ENCODE measurements around the gene POGK. TPM values are rescaled to one million over a fixed set of nuclear protein-coding genes. Genes with fewer than 3 reads are reported as not detected.

POGK gene
- total and polyA plus RNA-seq, 9 of the 15 experiments (the other 6 are each of a cell fraction or from before 2014, with no cell fraction given), result 6.1 to 44.5 (median 24.3) TPM

GRCh38 chr1:166819974-166820373, 19.3 kb upstream of the POGK start:
- FAIRE-seq, result no peak
- H3K9ac ChIP-seq (ENCODE audit: insufficient read depth in 1 of 2, low read depth in 2 of 2, low read length in 2 of 2), result no peak overlapping the region
- peaks cover 0 to 4% of the 10 kb centered on the region in 2 experiments; a peak in 1 of 5 replicates for H3K4me1 ChIP-seq (replicated peaks in 1 of 2; ENCODE audit: control insufficient read depth in 2 of 2, insufficient read depth in 2 of 2, low read length in 2 of 2)
- H3K27me3 ChIP-seq (ENCODE audit: control insufficient read depth in 2 of 2, insufficient read depth in 2 of 2, low read length in 2 of 2), result no peaks in the 10 kb centered on the region; a peak in 1 of 5 replicates
- H3K9me1 ChIP-seq (ENCODE audit: control insufficient read depth, insufficient read depth, low read length), result no peaks in the 10 kb centered on the region
- H3K36me3 ChIP-seq (ENCODE audit: control insufficient read depth, insufficient read depth, low read length), result no peaks in the 10 kb centered on the region
- H3K27ac ChIP-seq (ENCODE audit: extremely low read depth, low read depth, low read length), result no peak overlapping the region
- no peak for ATAC-seq
- no peaks in the 10 kb centered on the region for H4K20me1 ChIP-seq (replicated peaks; ENCODE audit: control insufficient read depth, insufficient read depth, low read length)
- no peak overlapping the region for H3K4me2 ChIP-seq (ENCODE audit: insufficient read depth, low read length)
- no peak overlapping the region for H2AFZ ChIP-seq (ENCODE audit: low read depth, low read length)
- in situ Hi-C loops (cut with MboI), result no loop called here
- ChIA-PET POLR2A (interaction anchor here (1.0 kb wide), 1 partner anchor 20 kb away, joined by 3 read pairs; no protein-coding TSS in a partner anchor), CTCF (ENCODE audit: low intra/inter-chr PET ratio) (no interaction called here)
- H3K4me3 ChIP-seq, result no peak overlapping the region
- no TSS peak for BruUV-seq (replicated peaks)
- H3K79me2 ChIP-seq (ENCODE audit: control insufficient read depth, insufficient read depth, low read length), result no peaks in the 10 kb centered on the region
- WGBS (ENCODE audit: insufficient coverage, low coverage, missing lambda C conversion rate), result 0% methylated on average over 2 of the region's 2 CpGs
- no peak for DNase-seq (ENCODE audit: extremely low read depth in 1 of 4, low spot score in 3 of 4)
- H3K9me3 ChIP-seq (replicated peaks; ENCODE audit: control insufficient read depth, insufficient read depth, low read depth, low read length), result no peaks in the 10 kb centered on the region
- intact Hi-C loops (cut with micrococcal nuclease), result no loop called here
- TF ChIP-seq ZNF318 (IDR thresholded peaks at IDR 0.05; ENCODE audit: borderline replicate concordance in 1 of 2, low read depth in 1 of 2), result no peak
- no peak for TF ChIP-seq ZNF512 (tag; IDR thresholded peaks at IDR 0.05)
- TF ChIP-seq RFX5 (IDR thresholded peaks at IDR 0.05; ENCODE audit: low read depth, low read length), result no peak
- no peak for TF ChIP-seq NUFIP1 (IDR thresholded peaks at IDR 0.05; ENCODE audit: partially characterized antibody)
- TF ChIP-seq JUNB (CRISPR knock-in tag; conservative IDR thresholded peaks at IDR 0.05), result no peak
- no peak for TF ChIP-seq RAD51 (IDR thresholded peaks at IDR 0.05; ENCODE audit: borderline replicate concordance, low read depth)
- no peak for TF ChIP-seq HIVEP1 (CRISPR knock-in tag; IDR thresholded peaks at IDR 0.05)
- TF ChIP-seq ATF4 (CRISPR knock-in tag; IDR thresholded peaks at IDR 0.05), result no peak
- TF ChIP-seq KLF6 (CRISPR knock-in tag; IDR thresholded peaks at IDR 0.05; ENCODE audit: borderline replicate concordance), result no peak
